ENCODE measurements around the gene SERPINE3.

DNA sequence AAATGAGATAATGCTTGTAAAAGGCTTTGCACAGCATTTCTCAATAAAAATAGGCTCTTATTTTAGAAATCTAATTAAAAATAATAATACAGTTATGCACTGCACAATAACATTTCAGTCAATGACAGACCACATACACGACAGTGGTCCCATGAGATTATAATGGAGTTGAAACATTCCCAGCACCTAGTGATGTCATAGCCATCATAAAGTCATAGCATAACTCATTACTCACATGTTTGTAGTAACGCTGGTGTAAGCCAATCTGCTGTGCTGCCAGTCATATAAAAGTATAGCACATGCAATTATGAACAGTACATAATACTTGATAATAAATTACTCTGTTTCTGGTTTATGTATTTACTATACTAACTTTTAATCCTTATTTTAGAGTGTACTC is 12.7 kb upstream of the SERPINE3 start:
- TF ChIP-seq SUZ12 (IDR thresholded peaks at IDR 0.05; ENCODE audit: extremely low read depth, insufficient read depth, insufficient read length) = no peak
- no peak for TF ChIP-seq ZNF274 (IDR thresholded peaks at IDR 0.05; ENCODE audit: low read depth, low read length)
